ENCODE results near the gene HGS. TPM values are rescaled to one million over a fixed set of nuclear protein-coding genes. Genes with fewer than 3 reads are reported as not detected.

Gene HGS
- total RNA-seq, 4 donors from 2014 or later = 118 to 186 (median 171) TPM

GRCh38 chr17:81701288-81702071, 17.7 kb downstream of the HGS start:
- TF ChIP-seq CTCF (IDR thresholded peaks at IDR 0.05) = peak in 1 of 6 experiments; percentile 14
- TF ChIP-seq POLR2A (IDR thresholded peaks at IDR 0.05) = no peak
- H3K27ac ChIP-seq = peak overlapping the region in 3 of 4 donors; percentile 55 to 95 (median 94)
- H3K27me3 ChIP-seq = no peaks in the 10 kb centered on the region
- H3K36me3 ChIP-seq = peaks cover 0 to 61% (median 0%) of the 10 kb centered on the region in 3 donors
- H3K4me3 ChIP-seq = peak overlapping the region in 3 of 4 donors; percentile 70 to 78 (median 77)
- peaks cover 8 to 33% (median 16%) of the 10 kb centered on the region in 4 donors for H3K4me1 ChIP-seq
- DNase-seq = no peak
- no peaks in the 10 kb centered on the region for H3K9me3 ChIP-seq

GRCh38 chr17:81702934-81703746, 19.3 kb downstream of the HGS start, which contains the start of gene MRPL12:
MRPL12 (plus strand) TSS chr17:81703367; CDS start chr17:81703502, 135 bp downstream.
- Histone ChIP-seq H3K27me3 (no peaks in the 10 kb centered on the region), H3K27ac (peak within 1 kb of the TSS; percentile 92 to 95 (median 94)), H3K9me3 (no peaks in the 10 kb centered on the region), H3K4me3 (peak within 1 kb of the TSS; percentile 70 to 92 (median 78)), H3K4me1 (peaks cover 8 to 33% (median 16%) of the 10 kb centered on the region in 4 donors), H3K36me3 (peaks cover 0 to 61% (median 0%) of the 10 kb centered on the region in 3 donors)
- TF ChIP-seq POLR2A (IDR thresholded peaks at IDR 0.05) (peak; percentile 82 to 88), CTCF (IDR thresholded peaks at IDR 0.05) (peak in 3 of 6 experiments; percentile 52 to 58 (median 55))
- peak; percentile 91 to 96 (median 95) for DNase-seq

GRCh38 chr17:81703747-81704654, 20.2 kb downstream of the HGS start:
- no peak for DNase-seq
- Histone ChIP-seq H3K36me3 (peaks cover 0 to 61% (median 0%) of the 10 kb centered on the region in 3 donors), H3K27me3 (no peaks in the 10 kb centered on the region)

GRCh38 chr17:81705518-81706231, 21.9 kb downstream of the HGS start:
- H3K4me3 ChIP-seq = no peak overlapping the region
- H3K36me3 ChIP-seq = peaks cover 0 to 46% (median 0%) of the 10 kb centered on the region in 3 donors
- DNase-seq = no peak
- TF ChIP-seq POLR2A (IDR thresholded peaks at IDR 0.05) (no peak), CTCF (IDR thresholded peaks at IDR 0.05) (no peak)
- peaks cover 9 to 40% (median 19%) of the 10 kb centered on the region in 4 donors for H3K4me1 ChIP-seq
- no peaks in the 10 kb centered on the region for H3K27me3 ChIP-seq
- H3K27ac ChIP-seq = no peak overlapping the region
- no peaks in the 10 kb centered on the region for H3K9me3 ChIP-seq

More at GRCh38 chr17:81703747-81704654, 20.2 kb downstream of the HGS start:
- no peaks in the 10 kb centered on the region for H3K9me3 ChIP-seq
- H3K4me1 ChIP-seq = peaks cover 8 to 33% (median 16%) of the 10 kb centered on the region in 4 donors
- peak overlapping the region; percentile 70 to 92 (median 78) for H3K4me3 ChIP-seq
- no peak for TF ChIP-seq POLR2A (IDR thresholded peaks at IDR 0.05)
- TF ChIP-seq CTCF (IDR thresholded peaks at IDR 0.05) = no peak
- H3K27ac ChIP-seq = peak overlapping the region; percentile 92 to 95 (median 94)

Data from Peyer's patch (tissue), 4 donors.